Muscle of leg (tissue), 11 donors: ENCODE data around the gene LITAF. TPM values are rescaled to one million over a fixed set of nuclear protein-coding genes. Genes with fewer than 3 reads are reported as not detected.

Experiments
- DNase-seq: peaks from one replicate; pipeline ENCODE4 v3.0.0; 2013
- H3K27ac ChIP-seq: one replicate; pipeline ENCODE4 v1.5.1; 2013; ENCODE audit warnings: mild to moderate bottlenecking, low read length, control low read depth
- H3K27me3 ChIP-seq: one replicate; pipeline ENCODE4 v1.6.1; 2013; ENCODE audit warnings: low read length; ENCODE audit not compliant: control insufficient read depth, insufficient read depth
- H3K36me3 ChIP-seq: one replicate; pipeline ENCODE4 v1.6.1; 2013; ENCODE audit warnings: low read length; ENCODE audit not compliant: control insufficient read depth, insufficient read depth
- H3K4me1 ChIP-seq: one replicate; pipeline ENCODE4 v1.6.1; 2013; ENCODE audit warnings: low read length; ENCODE audit not compliant: control insufficient read depth, insufficient read depth
- H3K4me3 ChIP-seq: one replicate; pipeline ENCODE4 v1.5.1; 2013; ENCODE audit warnings: low read length, control low read depth
- H3K9me3 ChIP-seq: replicated peaks from 2 replicates; pipeline ENCODE4 v1.6.1; 2013; ENCODE audit warnings: low read depth, low read length; ENCODE audit not compliant: control insufficient read depth
- WGBS: methylation state at CpG from one replicate; pipeline ENCODE4 v1.1.5; 2013; ENCODE audit warnings: missing lambda C conversion rate; ENCODE audit not compliant: insufficient coverage; 5-methylcytosine and 5-hydroxymethylcytosine counted together
- polyA plus RNA-seq, 8 donors: library from polyadenylated mRNA; unstranded; fragments of 120-200 nt; gene quantifications; one replicate each; pipeline versions ENCODE4 v1.2.1 to v1.2.3, GENCODE V29; 2013; ENCODE audit warnings: inconsistent platforms in 1 of 8, low replicate concordance in 1 of 8; ENCODE audit not compliant: insufficient read length in 8 of 8, insufficient read depth in 1 of 8
- total RNA-seq: library from RNA; stranded (reverse); fragments of 120-200 nt; gene quantifications from one replicate; pipeline ENCODE4 v1.2.4, GENCODE V29; 2013

The LITAF gene
- total and polyA plus RNA-seq, 9 donors, result 25.0 to 61.5 (median 45.7) TPM

DNA sequence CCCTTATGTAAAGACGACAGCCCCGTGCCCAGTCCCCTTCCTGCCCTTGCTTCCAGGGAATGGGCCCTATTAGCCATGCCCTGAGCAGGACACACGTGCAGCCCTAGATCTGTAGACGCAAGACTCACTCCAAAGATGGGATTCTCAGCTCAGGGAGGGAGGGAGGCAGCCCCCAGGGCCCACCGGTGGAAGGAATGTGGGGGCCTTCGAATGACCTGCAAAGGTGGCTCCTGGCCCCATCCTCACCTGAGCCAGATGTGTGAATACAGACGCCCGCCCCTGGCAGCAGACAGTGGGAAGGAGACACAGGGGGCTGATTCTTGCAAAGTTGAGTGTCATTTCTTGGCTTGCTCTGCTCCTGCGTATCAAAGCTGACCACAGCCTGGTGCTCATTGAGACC is 47.8 kb downstream of the LITAF start:
- 54% methylated on average over 9 of the region's 9 CpGs for WGBS
- peaks cover 8% of the 10 kb centered on the region for H3K4me1 ChIP-seq
- H3K4me3 ChIP-seq, result no peak overlapping the region
- no peaks in the 10 kb centered on the region for H3K27me3 ChIP-seq
- no peak for DNase-seq
- H3K9me3 ChIP-seq, result no peaks in the 10 kb centered on the region
- no peaks in the 10 kb centered on the region for H3K36me3 ChIP-seq
- no peak overlapping the region for H3K27ac ChIP-seq

GRCh38 chr16:11536104-11536866 is 50.4 kb downstream of the LITAF start:
- H3K27me3 ChIP-seq, result no peaks in the 10 kb centered on the region
- H3K4me1 ChIP-seq, result peaks cover 2% of the 10 kb centered on the region
- no peak overlapping the region for H3K4me3 ChIP-seq
- H3K27ac ChIP-seq, result no peak overlapping the region
- DNase-seq, result no peak
- no peaks in the 10 kb centered on the region for H3K36me3 ChIP-seq
- no peaks in the 10 kb centered on the region for H3K9me3 ChIP-seq
- WGBS, result 79% methylated on average over 9 of the region's 15 CpGs

GRCh38 chr16:11535494-11535893 is 51.2 kb downstream of the LITAF start:
- peaks cover 2% of the 10 kb centered on the region for H3K4me1 ChIP-seq
- WGBS, result 75% methylated on average over 9 of the region's 11 CpGs

GRCh38 chr16:11534262-11534661 is 52.5 kb downstream of the LITAF start:
- Histone ChIP-seq H3K4me3 (no peak overlapping the region), H3K36me3 (no peaks in the 10 kb centered on the region), H3K9me3 (no peaks in the 10 kb centered on the region), H3K27ac (no peak overlapping the region), H3K27me3 (no peaks in the 10 kb centered on the region), H3K4me1 (peaks cover 2% of the 10 kb centered on the region)
- 54% methylated on average over 2 of the region's 2 CpGs for WGBS
- DNase-seq, result no peak

More at GRCh38 chr16:11535494-11535893, 51.2 kb downstream of the LITAF start:
- Histone ChIP-seq H3K36me3 (no peaks in the 10 kb centered on the region), H3K4me3 (no peak overlapping the region), H3K9me3 (no peaks in the 10 kb centered on the region), H3K27me3 (no peaks in the 10 kb centered on the region), H3K27ac (no peak overlapping the region)
- no peak for DNase-seq

DNA sequence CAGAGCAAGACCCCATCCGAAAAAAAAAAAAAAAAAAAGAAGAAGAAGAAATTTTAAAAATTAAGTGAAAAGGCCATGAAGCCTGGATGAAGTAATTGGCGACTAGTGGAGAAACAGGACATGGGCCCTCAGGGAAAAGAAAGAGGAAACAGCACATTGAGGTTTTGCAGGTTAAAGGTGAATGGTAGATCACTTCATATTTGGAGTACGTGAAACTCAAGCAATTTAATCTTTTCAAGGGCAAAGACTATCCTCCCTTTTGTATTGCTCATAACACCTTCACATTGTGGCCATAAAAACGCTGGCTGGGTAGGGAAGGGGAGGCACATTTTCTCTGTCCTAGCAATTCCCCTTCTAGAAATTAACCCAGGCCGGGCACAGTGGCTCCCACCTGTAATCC is 53.1 kb downstream of the LITAF start:
- Histone ChIP-seq H3K4me1 (peaks cover 2% of the 10 kb centered on the region), H3K9me3 (no peaks in the 10 kb centered on the region), H3K36me3 (no peaks in the 10 kb centered on the region), H3K27me3 (no peaks in the 10 kb centered on the region), H3K27ac (no peak overlapping the region), H3K4me3 (no peak overlapping the region)
- 89% methylated on average over 3 of the region's 5 CpGs for WGBS
- no peak for DNase-seq

- peaks cover 15% of the 10 kb centered on the region for H3K27me3 ChIP-seq
- no peak overlapping the region for H3K4me3 ChIP-seq
- no peaks in the 10 kb centered on the region for H3K36me3 ChIP-seq
- H3K9me3 ChIP-seq, result no peaks in the 10 kb centered on the region
- 93% methylated on average over 3 of the region's 8 CpGs for WGBS
- H3K4me1 ChIP-seq, result peaks cover 3% of the 10 kb centered on the region
- H3K27ac ChIP-seq, result no peak overlapping the region
- DNase-seq, result no peak
These were observed 56.4 kb downstream of the LITAF start for GRCh38 chr16:11530171-11530940.

DNA sequence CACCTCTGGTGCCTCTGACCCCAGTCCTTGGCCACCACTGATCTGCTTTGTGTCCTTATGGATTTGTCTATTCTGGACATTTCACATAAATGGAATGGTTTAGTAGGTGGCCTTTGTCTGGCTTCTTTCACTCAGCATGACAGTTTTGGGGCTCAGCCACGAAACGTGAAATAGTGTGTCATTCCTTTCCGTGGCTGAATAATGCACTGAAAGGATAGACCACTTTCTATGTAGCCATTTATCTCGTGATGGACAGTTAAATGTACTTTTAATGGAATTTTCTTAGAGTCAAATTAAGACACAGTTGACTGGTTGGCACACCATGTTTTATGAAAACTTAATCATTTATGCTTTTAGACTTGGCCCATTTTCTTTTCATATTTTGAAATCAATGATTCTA is 57.4 kb downstream of the LITAF start:
- DNase-seq, result no peak
- Histone ChIP-seq H3K9me3 (no peaks in the 10 kb centered on the region), H3K4me1 (peaks cover 3% of the 10 kb centered on the region), H3K4me3 (no peak overlapping the region), H3K36me3 (no peaks in the 10 kb centered on the region), H3K27me3 (peaks cover 18% of the 10 kb centered on the region), H3K27ac (no peak overlapping the region)
- 64% methylated on average over 3 of the region's 4 CpGs for WGBS

- no peaks in the 10 kb centered on the region for H3K36me3 ChIP-seq
- DNase-seq, result no peak
- 74% methylated on average over 5 of the region's 11 CpGs for WGBS
- H3K4me1 ChIP-seq, result peaks cover 3% of the 10 kb centered on the region
- H3K9me3 ChIP-seq, result no peaks in the 10 kb centered on the region
- no peak overlapping the region for H3K27ac ChIP-seq
- peaks cover 18% of the 10 kb centered on the region for H3K27me3 ChIP-seq
- H3K4me3 ChIP-seq, result no peak overlapping the region
These were observed 58.7 kb downstream of the LITAF start for GRCh38 chr16:11528053-11528452.

- 16% methylated on average over 11 of the region's 18 CpGs for WGBS
- Histone ChIP-seq H3K36me3 (no peaks in the 10 kb centered on the region), H3K9me3 (no peaks in the 10 kb centered on the region), H3K27me3 (peaks cover 18% of the 10 kb centered on the region), H3K27ac (no peak overlapping the region), H3K4me3 (no peak overlapping the region), H3K4me1 (peaks cover 3% of the 10 kb centered on the region)
- DNase-seq, result no peak
These were observed 59.9 kb downstream of the LITAF start for GRCh38 chr16:11526655-11527350.
